ENCODE results near the gene LIF.

DNA sequence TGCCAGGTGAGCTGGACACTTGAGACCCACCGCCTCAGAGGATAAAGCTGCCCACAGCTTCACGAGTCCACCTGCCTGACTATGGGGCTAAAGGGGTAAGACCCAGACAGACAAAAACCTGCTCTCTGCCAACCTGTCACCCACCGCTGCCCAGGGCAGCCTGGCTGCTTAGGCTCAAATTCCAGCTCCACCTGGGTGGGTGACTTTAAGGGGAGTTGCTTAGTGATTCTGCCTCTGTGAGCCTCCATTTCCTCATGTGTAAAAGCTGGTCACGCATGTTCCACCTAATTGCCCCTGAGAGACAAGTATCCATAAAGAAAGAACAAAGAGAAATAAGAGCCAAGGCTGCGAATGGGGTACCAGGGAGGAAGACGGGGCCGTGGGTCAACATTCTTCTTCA lies 46.5 kb upstream of the LIF start:
- TF ChIP-seq CTCF (IDR thresholded peaks at IDR 0.05) (no peak), ZFX (IDR thresholded peaks at IDR 0.05; ENCODE audit: borderline replicate concordance) (no peak)

Data from 22Rv1 (cell line).